ENCODE results near the gene CFAP74. TPM values are rescaled to one million over a fixed set of nuclear protein-coding genes. Genes with fewer than 3 reads are reported as not detected.
A peak's percentile ranks its signal among the peaks of the same experiment; 100 is the strongest.

Gene CFAP74
- total and polyA plus RNA-seq, 2 donors (not counting 3 experiments of a cell fraction or from before 2014, with no cell fraction given) = not detected

DNA sequence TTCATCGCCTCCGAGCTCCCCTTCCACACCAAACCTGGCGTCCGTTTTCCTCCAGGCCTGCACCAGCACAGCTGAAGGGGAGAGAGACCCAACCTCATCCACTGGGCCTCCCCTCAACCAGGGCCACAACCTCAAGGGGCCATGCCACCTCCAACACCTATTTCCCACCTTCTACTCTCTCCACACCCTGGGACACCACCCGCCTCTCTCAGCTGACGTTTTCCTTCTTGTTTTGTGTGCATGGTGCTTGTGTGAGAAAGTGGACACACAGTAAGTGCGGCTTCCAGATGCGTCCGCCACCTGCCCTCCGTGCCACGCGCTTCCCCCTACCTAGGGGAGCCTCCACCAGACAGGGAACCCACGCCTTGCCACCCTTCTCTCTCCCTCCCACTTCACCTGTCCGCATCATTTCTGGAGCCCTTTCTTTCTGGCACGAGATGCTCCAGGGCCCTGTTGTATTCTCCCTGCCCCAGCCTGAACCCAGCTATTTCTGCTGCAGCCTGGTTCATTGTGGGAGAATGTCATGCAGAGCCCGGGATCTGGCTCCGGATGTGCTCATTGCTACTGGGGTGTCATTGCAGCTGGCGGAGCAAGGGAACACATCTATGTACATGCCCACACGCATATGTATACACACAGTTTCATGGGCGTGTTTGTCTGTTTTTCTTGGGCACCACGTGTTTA is 111.4 kb downstream of the CFAP74 start:
- no peak for DNase-seq (ENCODE audit: low read depth, low spot score)
- ChIA-PET CTCF (interaction anchor here (1.6 kb wide), 2 partner anchors 14 to 17 kb away, joined by 7 to 12 read pairs; no protein-coding TSS in a partner anchor), POLR2A (no interaction called here)
- no peaks in the 10 kb centered on the region for H3K36me3 ChIP-seq (ENCODE audit: control insufficient read depth in 2 of 2, extremely low read depth in 1 of 2, insufficient read depth in 2 of 2, low read length in 2 of 2)
- H3K4me3 ChIP-seq (replicated peaks in 1 of 3; ENCODE audit: insufficient read depth in 1 of 3, low read depth in 1 of 3, low read length in 3 of 3) = peak overlapping the region in 2 of 3 experiments; percentile 21 to 79
- BruUV-seq (replicated peaks) = no TSS peak
- H3K9me1 ChIP-seq (replicated peaks; ENCODE audit: control insufficient read depth, extremely low read depth, insufficient read depth, low read length) = no peaks in the 10 kb centered on the region
- no peaks in the 10 kb centered on the region for H3K9me3 ChIP-seq (replicated peaks; ENCODE audit: control insufficient read depth, insufficient read depth, low read length)
- no peak overlapping the region for H3K9ac ChIP-seq (replicated peaks; ENCODE audit: extremely low read depth, insufficient read depth, low read length)
- H3K4me2 ChIP-seq (ENCODE audit: insufficient read depth, low read length) = peak overlapping the region; percentile 31
- H3K79me2 ChIP-seq (ENCODE audit: control insufficient read depth, insufficient read depth, low read length) = peaks cover 32% of the 10 kb centered on the region
- FAIRE-seq = no peak
- dilution Hi-C loops (cut with MboI; ENCODE audit: extremely low pct_ligation_motif_present, low sequenced_read_pairs) = no loop called here
- H3K27ac ChIP-seq (ENCODE audit: insufficient read depth, low read depth, low read length) = no peak overlapping the region
- no peaks in the 10 kb centered on the region for H3K27me3 ChIP-seq (ENCODE audit: control insufficient read depth in 2 of 2, insufficient read depth in 2 of 2, low read length in 2 of 2)
- intact Hi-C loops (cut with micrococcal nuclease) = no loop called here
- H3K4me1 ChIP-seq (ENCODE audit: control insufficient read depth, extremely low read depth, insufficient read depth, low read length) = peaks cover 22% of the 10 kb centered on the region
- TF ChIP-seq, protein P1, sequence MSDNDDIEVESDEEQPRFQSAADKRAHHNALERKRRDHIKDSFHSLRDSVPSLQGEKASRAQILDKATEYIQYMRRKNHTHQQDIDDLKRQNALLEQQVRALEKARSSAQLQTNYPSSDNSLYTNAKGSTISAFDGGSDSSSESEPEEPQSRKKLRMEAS (IDR thresholded peaks at IDR 0.05; ENCODE audit: insufficient read depth, insufficient read length) = no peak
- TF ChIP-seq GATA2 (IDR thresholded peaks at IDR 0.05; ENCODE audit: insufficient read depth, insufficient read length, low read depth, low read length) = no peak
- TF ChIP-seq, protein P2, sequence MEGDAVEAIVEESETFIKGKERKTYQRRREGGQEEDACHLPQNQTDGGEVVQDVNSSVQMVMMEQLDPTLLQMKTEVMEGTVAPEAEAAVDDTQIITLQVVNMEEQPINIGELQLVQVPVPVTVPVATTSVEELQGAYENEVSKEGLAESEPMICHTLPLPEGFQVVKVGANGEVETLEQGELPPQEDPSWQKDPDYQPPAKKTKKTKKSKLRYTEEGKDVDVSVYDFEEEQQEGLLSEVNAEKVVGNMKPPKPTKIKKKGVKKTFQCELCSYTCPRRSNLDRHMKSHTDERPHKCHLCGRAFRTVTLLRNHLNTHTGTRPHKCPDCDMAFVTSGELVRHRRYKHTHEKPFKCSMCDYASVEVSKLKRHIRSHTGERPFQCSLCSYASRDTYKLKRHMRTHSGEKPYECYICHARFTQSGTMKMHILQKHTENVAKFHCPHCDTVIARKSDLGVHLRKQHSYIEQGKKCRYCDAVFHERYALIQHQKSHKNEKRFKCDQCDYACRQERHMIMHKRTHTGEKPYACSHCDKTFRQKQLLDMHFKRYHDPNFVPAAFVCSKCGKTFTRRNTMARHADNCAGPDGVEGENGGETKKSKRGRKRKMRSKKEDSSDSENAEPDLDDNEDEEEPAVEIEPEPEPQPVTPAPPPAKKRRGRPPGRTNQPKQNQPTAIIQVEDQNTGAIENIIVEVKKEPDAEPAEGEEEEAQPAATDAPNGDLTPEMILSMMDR (IDR thresholded peaks at IDR 0.05; ENCODE audit: extremely low read depth in 1 of 2, insufficient read depth in 1 of 2, low read depth in 1 of 2, low read length in 2 of 2) = no peak
- TF ChIP-seq FOS (IDR thresholded peaks at IDR 0.05; ENCODE audit: borderline replicate concordance, insufficient read depth, low read length) = no peak
- H4K20me1 ChIP-seq (replicated peaks; ENCODE audit: control insufficient read depth, extremely low read depth, insufficient read depth, low read length) = peaks cover 10% of the 10 kb centered on the region
- H2AFZ ChIP-seq (ENCODE audit: low read depth, low read length) = peak overlapping the region; percentile 55

All from endothelial cell of umbilical vein (primary cell).